ENCODE results near the gene GMPR2. TPM values are rescaled to one million over a fixed set of nuclear protein-coding genes. Genes with fewer than 3 reads are reported as not detected.
A peak's percentile ranks its signal among the peaks of the same experiment; 100 is the strongest.

GMPR2 gene
- total and polyA plus RNA-seq, 2 of the 13 experiments (the other 11 are each of a cell fraction or from before 2014, with no cell fraction given), result 210 to 273 TPM

DNA sequence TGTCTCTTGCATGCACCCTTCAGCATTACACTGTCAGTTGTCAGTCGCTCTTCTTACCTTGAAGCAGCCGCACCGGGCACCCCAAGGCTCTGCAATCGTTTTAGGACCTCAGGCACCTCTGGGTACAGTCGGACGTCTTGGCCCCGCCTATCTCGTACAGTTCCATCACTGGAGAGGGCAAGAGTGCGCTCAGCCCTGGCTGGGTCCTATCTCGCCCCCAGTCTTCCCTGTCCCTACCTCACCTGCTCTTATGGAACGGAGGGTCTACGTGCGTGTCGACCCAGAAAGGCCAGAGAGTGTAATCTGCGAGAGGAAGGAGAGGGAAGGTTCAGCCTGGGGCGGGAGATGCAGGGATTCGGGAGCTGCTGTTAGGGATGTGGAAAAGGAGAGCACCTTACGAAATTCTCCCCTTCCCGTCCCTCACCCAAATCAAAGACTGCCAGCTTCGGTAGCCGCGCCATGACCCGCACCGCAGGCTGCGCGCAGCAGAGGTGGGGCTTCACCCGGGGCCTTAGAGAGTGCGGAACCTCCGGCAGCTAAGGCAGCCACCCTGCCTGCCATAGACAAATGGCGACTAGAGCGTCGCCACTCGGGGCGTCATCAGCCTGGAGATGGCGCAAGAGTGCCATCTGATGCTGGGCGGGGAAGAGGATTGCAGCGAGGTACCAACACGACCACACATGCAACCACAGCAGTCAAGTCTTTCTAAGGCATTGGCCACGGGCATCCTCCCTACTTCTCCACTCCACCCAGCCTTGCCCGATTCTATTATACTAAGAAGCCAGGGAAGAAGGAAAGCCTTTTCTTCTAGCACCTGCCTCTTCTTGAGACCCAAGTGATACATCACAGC lies 17.0 kb upstream of the GMPR2 start, which contains the start of gene MDP1 (continued):
- peak; percentile 88; the same call in 1 of the 2 replicates for TF ChIP-seq ZNF441 (CRISPR knock-in tag; IDR thresholded peaks at IDR 0.05; ENCODE audit: borderline replicate concordance)
- no peak for TF ChIP-seq ZNF530 (CRISPR knock-in tag; IDR thresholded peaks at IDR 0.05; ENCODE audit: low read depth)
- peak; percentile 98 for TF ChIP-seq ZNF687 (CRISPR knock-in tag; IDR thresholded peaks at IDR 0.05)
- peak; percentile 100; the same call in 1 of the 2 replicates for TF ChIP-seq SMAD1 (CRISPR knock-in tag; IDR thresholded peaks at IDR 0.05; ENCODE audit: borderline replicate concordance, low read depth)
- no peak for TF ChIP-seq RAD51 (IDR thresholded peaks at IDR 0.05; ENCODE audit: borderline replicate concordance)
- TF ChIP-seq ZIK1 (CRISPR knock-in tag; IDR thresholded peaks at IDR 0.05; ENCODE audit: borderline replicate concordance, low read depth), result peak; percentile 99
- TF ChIP-seq YY1 (IDR thresholded peaks at IDR 0.05; ENCODE audit: insufficient read depth, insufficient replicate concordance, low read depth, low read length), result peak; percentile 96
- TF ChIP-seq SRSF1 (optimal IDR thresholded peaks at IDR 0.05; ENCODE audit: low read depth, low read length), result peak; percentile 99
- peak; percentile 97 for TF ChIP-seq MXD3 (CRISPR knock-in tag; IDR thresholded peaks at IDR 0.05)
- TF ChIP-seq PAWR (CRISPR knock-in tag; IDR thresholded peaks at IDR 0.05; ENCODE audit: borderline replicate concordance), result 0 out of 2 replicates have a peak, but pooled peaks have one; percentile 49
- TF ChIP-seq AHR (CRISPR knock-in tag; IDR thresholded peaks at IDR 0.05), result peak; percentile 99
- TF ChIP-seq ZNF512B (CRISPR knock-in tag; IDR thresholded peaks at IDR 0.05; ENCODE audit: borderline replicate concordance), result peak; percentile 97
- TF ChIP-seq SNRNP70 (IDR thresholded peaks at IDR 0.05; ENCODE audit: low read depth, low read length), result no peak
- TF ChIP-seq, protein P1, sequence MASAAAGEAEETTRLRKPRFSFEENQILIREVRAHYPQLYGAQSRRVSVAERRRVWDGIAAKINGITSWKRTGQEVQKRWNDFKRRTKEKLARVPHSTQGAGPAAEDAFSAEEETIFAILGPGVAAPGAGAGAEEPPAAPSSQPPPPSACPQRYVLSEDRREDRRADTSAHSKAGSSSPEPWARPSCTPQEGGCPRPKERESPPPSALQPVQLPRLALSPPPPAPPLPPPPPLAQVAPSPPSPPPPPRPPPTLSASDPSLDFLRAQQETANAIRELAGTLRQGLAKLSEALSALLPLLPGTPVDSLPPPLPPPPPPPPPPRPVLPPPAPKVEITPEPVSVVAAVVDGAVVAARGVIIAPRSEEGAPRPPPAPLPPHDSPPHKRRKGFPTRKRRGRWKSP (CRISPR knock-in tag; IDR thresholded peaks at IDR 0.05), result no peak
- TF ChIP-seq, protein P2, sequence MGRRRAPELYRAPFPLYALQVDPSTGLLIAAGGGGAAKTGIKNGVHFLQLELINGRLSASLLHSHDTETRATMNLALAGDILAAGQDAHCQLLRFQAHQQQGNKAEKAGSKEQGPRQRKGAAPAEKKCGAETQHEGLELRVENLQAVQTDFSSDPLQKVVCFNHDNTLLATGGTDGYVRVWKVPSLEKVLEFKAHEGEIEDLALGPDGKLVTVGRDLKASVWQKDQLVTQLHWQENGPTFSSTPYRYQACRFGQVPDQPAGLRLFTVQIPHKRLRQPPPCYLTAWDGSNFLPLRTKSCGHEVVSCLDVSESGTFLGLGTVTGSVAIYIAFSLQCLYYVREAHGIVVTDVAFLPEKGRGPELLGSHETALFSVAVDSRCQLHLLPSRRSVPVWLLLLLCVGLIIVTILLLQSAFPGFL (CRISPR knock-in tag; IDR thresholded peaks at IDR 0.05), result peak; percentile 49; the same call in 1 of the 2 replicates
- peak; percentile 81; the same call in 1 of the 2 replicates for TF ChIP-seq ZNF563 (CRISPR knock-in tag; IDR thresholded peaks at IDR 0.05)
- peak; percentile 90; the same call in 1 of the 2 replicates for TF ChIP-seq ZNF747 (CRISPR knock-in tag; IDR thresholded peaks at IDR 0.05; ENCODE audit: borderline replicate concordance)
- TF ChIP-seq ZFP41 (CRISPR knock-in tag; IDR thresholded peaks at IDR 0.05; ENCODE audit: borderline replicate concordance), result peak; percentile 97
